Neutrophil (primary cell): ENCODE data around the gene CHTF18.

Experiments
- H3K27ac ChIP-seq: fragments of 200-600 bp; sonication (generic); 2 replicates; pipeline ENCODE4 v1.5.1; 2016; ENCODE audit warnings: mild to moderate bottlenecking, moderate library complexity
- H3K27me3 ChIP-seq: fragments of 200-600 bp; sonication (generic); 2 replicates; pipeline ENCODE4 v1.6.0; 2016; ENCODE audit warnings: mild to moderate bottlenecking
- H3K36me3 ChIP-seq: fragments of 200-600 bp; sonication (generic); 2 replicates; pipeline ENCODE4 v1.5.1; 2017
- H3K4me1 ChIP-seq, 2 experiments: fragments of 200-600 bp in 1 of 2; sonication (generic) in 1 of 2; 1 replicate in 1 of 2; 2 replicates in 1 of 2; pipeline versions ENCODE4 v1.5.1 to v1.6.1; 2013 to 2016; ENCODE audit warnings: low read depth in 1 of 2, low read length in 1 of 2, mild to moderate bottlenecking in 1 of 2, moderate library complexity in 1 of 2; ENCODE audit not compliant: control insufficient read depth in 1 of 2, insufficient read depth in 1 of 2
- H3K4me3 ChIP-seq, 2 experiments: fragments of 200-600 bp in 1 of 2; sonication (generic) in 1 of 2; 1 replicate in 1 of 2; 2 replicates in 1 of 2; pipeline ENCODE4 v1.5.1; 2013 to 2016; ENCODE audit warnings: low read depth in 1 of 2, low read length in 1 of 2, mild to moderate bottlenecking in 1 of 2, moderate library complexity in 1 of 2
- H3K9me3 ChIP-seq: fragments of 200-600 bp; sonication (generic); 2 replicates; pipeline ENCODE4 v1.5.1; 2016
- TF ChIP-seq, protein P1 (sequence below): fragments of 200-600 bp; sonication (generic); IDR thresholded peaks from 2 replicates; pipeline ENCODE4 v1.5.1; 2016; ENCODE audit warnings: antibody characterized with exemption

The CHTF18 gene

DNA sequence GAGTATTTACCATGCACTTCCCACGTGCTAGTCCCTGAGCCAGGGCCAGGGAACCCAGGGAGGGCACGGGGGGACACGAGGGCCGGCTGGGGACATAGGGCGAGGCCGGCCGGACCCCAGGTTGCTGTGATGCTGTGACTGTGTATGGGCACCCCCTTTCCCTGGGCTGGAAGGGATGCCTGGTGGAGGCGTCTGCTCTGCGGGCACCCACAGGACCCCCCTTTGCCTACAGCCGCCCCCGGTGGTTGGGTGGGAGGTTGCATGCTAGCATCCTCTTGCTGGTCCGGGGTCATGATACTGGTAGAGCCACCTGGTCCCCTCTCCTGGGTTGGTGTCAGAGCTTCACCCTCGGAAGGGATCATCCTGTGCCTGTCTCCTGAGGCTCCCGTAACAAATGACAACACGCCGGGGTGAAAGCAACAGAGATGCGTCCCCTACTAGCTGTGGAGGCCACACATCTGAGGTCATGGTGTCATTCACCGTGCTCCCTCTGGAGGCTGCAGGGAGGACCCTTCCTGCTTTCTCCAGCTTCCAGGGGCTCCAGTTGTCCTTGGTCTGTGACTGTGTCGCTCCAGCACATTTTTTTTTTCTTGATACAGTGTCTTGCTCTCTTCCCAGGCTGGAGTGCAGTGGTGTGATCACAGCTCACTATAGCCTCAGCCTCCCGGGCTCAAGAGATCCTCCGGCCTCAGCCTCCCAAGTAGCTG is 44.5 kb upstream of the CHTF18 start:
- Histone ChIP-seq H3K9me3 (no peaks in the 10 kb centered on the region), H3K36me3 (no peaks in the 10 kb centered on the region), H3K4me1 (peaks cover 12 to 15% of the 10 kb centered on the region in 2 experiments), H3K27ac (no peak overlapping the region), H3K4me3 (no peak overlapping the region), H3K27me3 (peaks cover 6% of the 10 kb centered on the region)
- TF ChIP-seq, protein P1, sequence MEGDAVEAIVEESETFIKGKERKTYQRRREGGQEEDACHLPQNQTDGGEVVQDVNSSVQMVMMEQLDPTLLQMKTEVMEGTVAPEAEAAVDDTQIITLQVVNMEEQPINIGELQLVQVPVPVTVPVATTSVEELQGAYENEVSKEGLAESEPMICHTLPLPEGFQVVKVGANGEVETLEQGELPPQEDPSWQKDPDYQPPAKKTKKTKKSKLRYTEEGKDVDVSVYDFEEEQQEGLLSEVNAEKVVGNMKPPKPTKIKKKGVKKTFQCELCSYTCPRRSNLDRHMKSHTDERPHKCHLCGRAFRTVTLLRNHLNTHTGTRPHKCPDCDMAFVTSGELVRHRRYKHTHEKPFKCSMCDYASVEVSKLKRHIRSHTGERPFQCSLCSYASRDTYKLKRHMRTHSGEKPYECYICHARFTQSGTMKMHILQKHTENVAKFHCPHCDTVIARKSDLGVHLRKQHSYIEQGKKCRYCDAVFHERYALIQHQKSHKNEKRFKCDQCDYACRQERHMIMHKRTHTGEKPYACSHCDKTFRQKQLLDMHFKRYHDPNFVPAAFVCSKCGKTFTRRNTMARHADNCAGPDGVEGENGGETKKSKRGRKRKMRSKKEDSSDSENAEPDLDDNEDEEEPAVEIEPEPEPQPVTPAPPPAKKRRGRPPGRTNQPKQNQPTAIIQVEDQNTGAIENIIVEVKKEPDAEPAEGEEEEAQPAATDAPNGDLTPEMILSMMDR, result no peak

DNA sequence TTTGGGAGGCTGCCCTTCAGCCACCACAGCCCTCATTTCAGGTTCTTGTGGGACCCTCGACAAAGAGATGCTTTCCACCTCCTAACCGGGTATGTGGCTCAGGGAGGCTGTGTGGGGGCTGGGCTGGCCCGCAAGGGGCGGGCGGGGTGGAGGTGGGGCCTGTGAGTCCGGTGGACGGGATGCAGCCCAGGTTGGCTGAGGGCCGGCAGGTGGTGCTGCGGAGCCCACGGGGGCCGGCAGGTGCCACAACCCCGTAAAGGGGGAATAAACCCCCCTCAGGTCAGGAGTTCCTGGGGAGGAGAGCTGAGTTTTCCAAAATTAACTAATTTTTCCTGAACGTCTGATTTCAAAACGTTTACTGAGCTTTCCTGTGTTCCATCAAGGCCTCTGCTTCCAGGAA is 42.7 kb upstream of the CHTF18 start:
- Histone ChIP-seq H3K36me3 (no peaks in the 10 kb centered on the region), H3K4me3 (no peak overlapping the region), H3K9me3 (no peaks in the 10 kb centered on the region), H3K27ac (no peak overlapping the region), H3K4me1 (peaks cover 4 to 6% of the 10 kb centered on the region in 2 experiments), H3K27me3 (peaks cover 6% of the 10 kb centered on the region)
- TF ChIP-seq, protein P1, result no peak

DNA sequence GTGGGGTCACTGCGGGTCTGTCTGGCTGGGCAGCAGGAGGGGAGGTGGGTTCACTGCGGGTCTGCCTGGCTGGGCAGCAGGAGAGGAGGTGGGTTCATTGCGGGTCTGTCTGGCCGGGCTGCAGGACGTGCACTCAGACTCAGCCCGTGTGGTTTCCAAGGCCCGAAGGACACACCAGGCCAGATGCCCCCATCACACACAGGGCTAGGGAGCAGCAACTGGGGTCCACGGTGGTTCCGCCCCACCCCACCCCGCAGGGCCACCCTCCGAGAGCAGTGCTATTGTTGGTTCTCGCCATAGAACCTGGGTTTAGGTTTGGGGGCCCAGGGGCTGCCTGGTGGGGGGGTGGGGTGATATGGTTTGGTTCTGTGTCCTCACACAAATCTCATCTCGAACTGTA is 41.8 kb upstream of the CHTF18 start:
- no peaks in the 10 kb centered on the region for H3K4me1 ChIP-seq
- TF ChIP-seq, protein P1, result no peak
- H3K4me3 ChIP-seq, result no peak overlapping the region
- H3K27me3 ChIP-seq, result peaks cover 6% of the 10 kb centered on the region
- H3K36me3 ChIP-seq, result no peaks in the 10 kb centered on the region
- H3K9me3 ChIP-seq, result no peaks in the 10 kb centered on the region
- no peak overlapping the region for H3K27ac ChIP-seq

DNA sequence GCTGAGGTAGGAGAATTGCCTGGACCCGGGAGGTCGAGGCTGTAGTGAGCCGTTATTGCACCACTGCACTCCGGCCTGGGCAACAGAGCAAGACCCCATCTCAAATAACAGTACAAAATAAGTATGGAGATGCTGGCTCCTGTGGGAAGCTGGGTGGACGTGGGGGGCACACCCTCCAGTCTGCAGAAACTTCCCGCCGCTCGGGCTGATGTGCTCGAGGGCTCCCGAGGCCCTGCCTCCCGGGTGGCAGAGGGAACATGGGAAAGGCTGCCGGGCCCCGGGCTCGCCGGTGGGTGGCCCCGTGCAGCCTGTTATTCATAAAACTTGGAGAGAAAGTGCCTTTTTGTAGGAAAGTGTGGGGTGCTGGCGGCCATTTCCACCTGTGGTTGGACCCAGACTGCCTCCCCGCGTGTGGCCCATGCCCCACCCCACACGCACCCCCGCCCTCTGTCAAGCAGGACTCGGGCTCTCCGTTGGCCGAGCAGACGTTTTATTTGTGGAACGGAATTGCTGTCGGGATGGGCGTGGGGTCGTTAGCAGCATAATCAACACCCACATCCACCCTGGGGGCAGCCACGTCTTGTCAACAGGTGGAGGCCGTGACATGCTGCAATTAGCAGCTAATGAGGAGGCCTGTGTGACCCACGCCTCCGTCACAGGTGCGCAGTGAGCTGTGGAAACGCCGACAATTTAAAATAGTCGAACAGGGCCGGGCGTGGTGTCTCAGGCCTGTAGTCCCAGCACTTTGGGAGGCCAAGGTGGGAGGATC is 40.3 kb upstream of the CHTF18 start:
- Histone ChIP-seq H3K36me3 (no peaks in the 10 kb centered on the region), H3K27me3 (peaks cover 6% of the 10 kb centered on the region), H3K9me3 (no peaks in the 10 kb centered on the region), H3K27ac (no peak overlapping the region), H3K4me3 (no peak overlapping the region), H3K4me1 (no peaks in the 10 kb centered on the region)
- TF ChIP-seq, protein P1, result no peak

DNA sequence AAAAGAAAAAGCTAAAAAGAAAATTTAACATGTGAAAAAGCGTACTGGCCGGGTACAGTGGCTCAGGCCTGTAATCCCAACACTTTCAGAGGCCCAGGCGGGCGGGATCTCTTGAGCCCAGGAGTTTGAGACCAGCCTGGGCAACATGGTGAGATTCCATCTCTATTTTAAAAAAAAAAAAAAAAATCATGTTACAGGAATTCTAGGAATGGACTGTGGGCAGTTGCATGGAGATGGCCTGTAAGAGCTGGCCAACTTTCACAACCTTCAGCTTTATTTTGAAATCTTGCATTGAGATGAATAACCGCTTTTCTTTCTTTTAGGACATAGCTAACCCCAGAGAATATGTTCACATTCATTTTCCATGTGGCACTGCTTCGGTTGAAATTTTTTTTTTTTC is 39.4 kb upstream of the CHTF18 start:
- Histone ChIP-seq H3K4me3 (no peak overlapping the region), H3K27me3 (peaks cover 6% of the 10 kb centered on the region), H3K9me3 (no peaks in the 10 kb centered on the region), H3K4me1 (no peaks in the 10 kb centered on the region), H3K27ac (no peak overlapping the region), H3K36me3 (no peaks in the 10 kb centered on the region)
- TF ChIP-seq, protein P1, result no peak
